GM12891 (cell line): ENCODE results near the gene DEF6.
A peak's percentile ranks its signal among the peaks of the same experiment; 100 is the strongest.

Experiments used
- DNase-seq: peaks from one replicate; pipeline ENCODE4 v3.0.0; 2011; ENCODE audit warnings: low spot score; ENCODE audit not compliant: insufficient read length
- FAIRE-seq: peaks from 2 replicates; lab custom pipeline; 2011; peaks lifted over from hg19 to GRCh38; lab: Jason Lieb, UNC
- PAX5 ChIP-seq: IDR thresholded peaks from 2 replicates; pipeline ENCODE4 v1.6.1; 2011; ENCODE audit warnings: low read length, moderate library complexity, mild to moderate bottlenecking; ENCODE audit not compliant: insufficient read depth, severe bottlenecking
- POLR2A ChIP-seq: IDR thresholded peaks from 2 replicates; pipeline ENCODE4 v1.6.1; 2011; ENCODE audit warnings: low read depth, low read length, control low read depth
- POLR2AphosphoS5 ChIP-seq: IDR thresholded peaks from 2 replicates; pipeline ENCODE4 v1.6.1; 2011; ENCODE audit warnings: low read depth, low read length, control low read depth
- POU2F2 ChIP-seq: IDR thresholded peaks from 2 replicates; pipeline ENCODE4 v1.6.1; 2011; ENCODE audit warnings: low read depth, mild to moderate bottlenecking, control low read depth, low read length, moderate library complexity
- SPI1 ChIP-seq: IDR thresholded peaks from 2 replicates; pipeline ENCODE4 v1.6.1; 2011; ENCODE audit warnings: low read depth, low read length, control low read depth
- TAF1 ChIP-seq: IDR thresholded peaks from 2 replicates; pipeline ENCODE4 v1.6.1; 2011; ENCODE audit warnings: low read depth, low read length, control low read depth

The DEF6 gene

GRCh38 chr6:35342258-35343091 is 44.9 kb downstream of the DEF6 start, which contains the start of gene PPARD:
PPARD (plus strand) TSS chr6:35342558; CDS start chr6:35411088, 68,530 bp downstream.
- DNase-seq (peak; percentile 99), FAIRE-seq (peak; percentile 95)
- TF ChIP-seq SPI1 (no peak), POLR2AphosphoS5 (no peak), TAF1 (0 out of 2 replicates have a peak, but pooled peaks have one; percentile 39), PAX5 (peak; percentile 2), POLR2A (no peak)

- TF ChIP-seq PAX5 = no peak
- no peak for TF ChIP-seq POLR2A
- no peak for TF ChIP-seq POU2F2
- no peak for TF ChIP-seq TAF1
- no peak for TF ChIP-seq SPI1
- no peak for TF ChIP-seq POLR2AphosphoS5
- DNase-seq (no peak), FAIRE-seq (no peak)
Observed at GRCh38 chr6:35343092-35343834, 45.6 kb downstream of the DEF6 start.

- FAIRE-seq = no peak
- TF ChIP-seq SPI1 = no peak
- no peak for TF ChIP-seq POLR2AphosphoS5
- no peak for TF ChIP-seq PAX5
- TF ChIP-seq TAF1 = no peak
- TF ChIP-seq POLR2A = no peak
- TF ChIP-seq POU2F2 = no peak
- DNase-seq = no peak
Observed at GRCh38 chr6:35343835-35344550, 46.4 kb downstream of the DEF6 start.

DNA sequence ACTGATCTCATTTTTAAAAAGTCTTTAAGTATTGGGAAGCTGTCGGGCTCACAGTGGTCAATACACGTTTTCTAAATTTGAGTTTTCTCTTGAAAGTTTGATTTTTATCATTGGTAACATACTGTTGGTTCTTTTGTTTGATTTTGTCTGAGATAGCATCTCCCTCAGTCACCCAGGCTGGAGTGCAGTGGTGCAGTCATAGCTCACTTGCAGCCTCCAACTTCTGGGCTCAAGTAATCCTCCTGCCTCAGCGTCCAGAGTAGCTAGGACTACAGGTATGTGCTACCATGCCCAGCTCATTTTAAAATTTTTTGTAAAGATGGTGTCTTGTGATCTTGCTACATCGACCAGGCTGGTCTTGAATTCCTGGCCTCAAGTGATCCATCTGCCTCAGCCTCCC is 53.8 kb downstream of the DEF6 start:
- FAIRE-seq = no peak
- no peak for TF ChIP-seq POU2F2
- no peak for TF ChIP-seq PAX5
- TF ChIP-seq POLR2A = no peak
- TF ChIP-seq TAF1 = no peak
- no peak for TF ChIP-seq POLR2AphosphoS5
- TF ChIP-seq SPI1 = no peak
- no peak for DNase-seq

- FAIRE-seq (no peak), DNase-seq (no peak)
- TF ChIP-seq SPI1 = peak; percentile 34; the same call in 1 of the 2 replicates
- no peak for TF ChIP-seq PAX5
Observed at GRCh38 chr6:35352735-35353134, 55.1 kb downstream of the DEF6 start.

DNA sequence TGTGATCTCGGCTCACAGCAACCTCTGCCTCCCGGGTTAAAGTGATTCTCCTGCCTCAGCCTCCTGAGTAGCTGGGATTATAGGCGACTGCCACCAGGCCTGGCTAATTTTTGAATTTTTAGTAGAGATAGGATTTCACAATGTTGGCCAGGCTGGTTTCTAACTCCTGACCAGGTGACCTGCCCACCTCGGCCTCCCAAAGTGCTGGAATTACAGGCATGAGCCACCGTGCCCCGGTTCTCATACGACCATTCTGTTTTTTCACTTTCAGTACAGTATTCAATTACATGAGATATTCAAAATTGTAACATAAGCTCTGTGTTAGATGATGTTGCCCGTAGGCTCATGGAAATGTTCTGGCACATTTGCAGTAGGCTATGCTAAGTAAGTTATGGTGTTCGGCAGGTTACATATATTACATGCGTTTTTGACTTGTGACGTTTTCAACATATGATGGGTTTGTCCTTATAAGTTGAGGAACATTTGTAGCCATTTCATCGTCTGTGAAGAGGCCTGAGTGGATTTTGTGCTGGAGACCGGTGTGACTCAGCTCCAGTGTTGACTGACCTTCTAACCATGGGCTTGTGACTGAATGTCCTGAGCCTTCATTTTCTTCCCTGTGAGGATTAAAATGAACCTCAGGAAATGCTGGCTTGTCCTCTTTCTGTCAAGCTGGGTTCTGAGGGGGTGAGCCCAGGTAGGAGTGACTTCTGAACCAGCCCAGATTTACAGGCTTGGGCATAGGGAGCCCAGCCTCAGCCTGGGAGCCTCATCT is 56.9 kb downstream of the DEF6 start:
- DNase-seq (no peak), FAIRE-seq (no peak)
- no peak for TF ChIP-seq SPI1
- TF ChIP-seq PAX5 = no peak
- TF ChIP-seq POLR2A = no peak
- no peak for TF ChIP-seq TAF1

DNA sequence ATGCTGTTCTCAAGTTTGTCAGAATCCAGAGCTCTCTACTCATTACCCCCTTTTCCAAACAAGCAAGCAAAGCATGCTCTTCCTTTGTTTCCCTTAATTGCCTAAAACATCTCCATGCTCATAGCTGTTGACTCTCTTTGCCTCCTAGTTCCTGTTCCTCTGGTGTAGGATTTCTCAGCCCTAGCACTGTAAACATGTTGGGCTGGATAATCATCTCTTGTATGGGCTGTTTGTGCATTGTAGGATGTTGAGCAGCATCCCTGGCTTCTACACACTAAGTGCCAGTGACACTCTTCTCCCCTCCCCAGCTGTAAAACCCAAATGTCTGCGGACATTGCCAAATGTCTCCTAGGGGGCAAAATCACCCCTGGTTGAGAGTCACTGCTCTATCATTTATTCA is 58.8 kb downstream of the DEF6 start:
- DNase-seq (no peak), FAIRE-seq (no peak)
- TF ChIP-seq POU2F2 (no peak), TAF1 (no peak), SPI1 (no peak), POLR2AphosphoS5 (no peak), PAX5 (no peak), POLR2A (no peak)

GRCh38 chr6:35357677-35358076 is 60.1 kb downstream of the DEF6 start:
- TF ChIP-seq POU2F2 (no peak), POLR2A (no peak)
- no peak for FAIRE-seq
- DNase-seq = no peak

- no peak for TF ChIP-seq POU2F2
- TF ChIP-seq PAX5 = no peak
- TF ChIP-seq POLR2AphosphoS5 = no peak
- TF ChIP-seq POLR2A = no peak
- TF ChIP-seq TAF1 = no peak
- TF ChIP-seq SPI1 = no peak
- FAIRE-seq (no peak), DNase-seq (no peak)
Observed at GRCh38 chr6:35358086-35358485, 60.5 kb downstream of the DEF6 start.
